ENCODE measurements around the gene RASAL1. TPM values are rescaled to one million over a fixed set of nuclear protein-coding genes. Genes with fewer than 3 reads are reported as not detected.

Gene RASAL1
- total and polyA plus RNA-seq, 3 experiments from 2014 or later = 0.45 to 0.72 (median 0.51) TPM

DNA sequence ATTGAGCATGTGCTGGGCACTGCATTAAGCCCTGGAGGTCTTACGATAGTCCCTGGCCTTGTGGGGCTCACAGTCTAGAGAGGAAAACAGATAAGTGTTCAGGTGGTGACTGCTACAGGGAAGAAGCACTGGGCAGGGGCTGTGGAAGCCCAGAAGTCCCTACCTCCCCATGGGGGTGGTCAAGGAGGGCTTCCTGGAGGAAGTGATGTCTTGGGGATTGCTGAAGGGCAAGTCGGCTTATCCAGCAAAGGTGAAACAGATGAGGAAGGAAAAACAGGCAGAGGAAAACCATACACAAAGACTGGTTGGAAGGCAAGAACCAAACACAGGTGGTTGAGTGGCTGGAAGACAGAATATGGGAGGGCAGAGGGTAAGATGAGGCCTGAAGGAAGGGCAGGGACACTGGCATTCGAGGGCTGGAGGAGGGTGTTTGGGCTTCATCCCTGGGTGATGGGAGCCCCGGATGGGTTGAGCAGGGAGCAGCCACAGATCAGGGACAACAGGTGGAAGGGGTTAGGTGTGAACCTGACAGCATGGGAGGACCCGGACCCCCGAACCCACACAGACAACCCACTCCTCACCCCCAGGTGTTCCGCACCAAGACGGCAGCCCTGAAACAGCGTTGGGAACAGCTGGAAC lies 16.8 kb upstream of the RASAL1 start:
- Histone ChIP-seq H3K4me3 (ENCODE audit: low read length) (peak overlapping the region; percentile 56), H3K36me3 (ENCODE audit: insufficient read depth, low read length) (no peaks in the 10 kb centered on the region), H3K27me3 (ENCODE audit: insufficient read depth, low read length, poor library complexity, severe bottlenecking) (peaks cover 5% of the 10 kb centered on the region), H3K27ac (ENCODE audit: low read depth, low read length) (no peak overlapping the region), H3K4me1 (ENCODE audit: insufficient read depth, low read length) (peaks cover 22% of the 10 kb centered on the region), H3K9me3 (ENCODE audit: low read length) (no peaks in the 10 kb centered on the region)
- Mint-ChIP-seq H3K4me1 (peaks cover 16 to 34% (median 26%) of the 10 kb centered on the region in 3 donors), H3K27me3 (peaks cover 17 to 22% of the 10 kb centered on the region in 2 donors), H3K36me3 (peaks cover 0 to 3% (median 3%) of the 10 kb centered on the region in 3 donors), H3K9me3 (peaks cover 0 to 2% (median 0%) of the 10 kb centered on the region in 5 donors), H3K4me3 (peak overlapping the region; percentile 76 to 89 (median 80)), H3K27ac (peak overlapping the region in 4 of 8 donors; percentile 1 to 81 (median 76))
- no peak for DNase-seq
- ChIA-PET CTCF (interaction anchor here (1.1 to 3.3 kb wide), 9 partner anchors 13 to 174 kb away, joined by 3 to 25 read pairs (median 4); partner anchors contain the start of gene RITA1), POLR2A (no interaction called here)

DNA sequence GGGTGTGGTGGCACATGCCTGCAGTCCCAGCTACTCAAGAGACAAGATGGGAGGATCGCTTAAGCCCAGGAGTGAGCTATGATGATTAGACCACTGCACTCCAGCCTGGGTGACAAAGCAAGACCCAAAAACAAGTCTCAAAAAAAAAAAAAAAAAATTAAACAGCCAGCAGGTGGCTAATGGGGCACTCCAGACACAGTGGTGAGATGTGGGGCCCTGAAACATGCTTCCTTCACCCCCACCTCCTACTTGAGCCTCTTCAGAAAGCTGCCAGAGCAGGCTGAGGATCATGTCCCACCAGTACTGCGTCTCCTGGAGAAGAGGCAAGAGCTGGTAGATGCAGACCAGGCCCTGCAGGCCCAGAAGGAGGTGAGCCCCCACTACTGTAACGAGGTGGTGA lies 16.1 kb upstream of the RASAL1 start:
- H3K36me3 Mint-ChIP-seq = no peaks in the 10 kb centered on the region
- H3K27ac ChIP-seq (ENCODE audit: low read depth, low read length) = no peak overlapping the region
- no peaks in the 10 kb centered on the region for H3K9me3 ChIP-seq (ENCODE audit: low read length)
- ChIA-PET POLR2A (no interaction called here), CTCF (interaction anchor here (1.9 to 2.3 kb wide), 2 partner anchors 48 to 103 kb away, joined by 4 to 18 read pairs; no protein-coding TSS in a partner anchor)
- no peak for DNase-seq
- peaks cover 17 to 23% of the 10 kb centered on the region in 2 donors for H3K27me3 Mint-ChIP-seq
- H3K36me3 ChIP-seq (ENCODE audit: insufficient read depth, low read length) = no peaks in the 10 kb centered on the region
- peaks cover 15 to 32% (median 20%) of the 10 kb centered on the region in 3 donors for H3K4me1 Mint-ChIP-seq
- no peak overlapping the region for H3K4me3 ChIP-seq (ENCODE audit: low read length)
- H3K27me3 ChIP-seq (ENCODE audit: insufficient read depth, low read length, poor library complexity, severe bottlenecking) = peaks cover 5% of the 10 kb centered on the region
- peaks cover 22% of the 10 kb centered on the region for H3K4me1 ChIP-seq (ENCODE audit: insufficient read depth, low read length)
- peaks cover 0 to 6% (median 0%) of the 10 kb centered on the region in 5 donors for H3K9me3 Mint-ChIP-seq
- H3K27ac Mint-ChIP-seq = no peak overlapping the region
- peak overlapping the region in 5 of 7 donors; percentile 48 to 80 (median 77) for H3K4me3 Mint-ChIP-seq

DNA sequence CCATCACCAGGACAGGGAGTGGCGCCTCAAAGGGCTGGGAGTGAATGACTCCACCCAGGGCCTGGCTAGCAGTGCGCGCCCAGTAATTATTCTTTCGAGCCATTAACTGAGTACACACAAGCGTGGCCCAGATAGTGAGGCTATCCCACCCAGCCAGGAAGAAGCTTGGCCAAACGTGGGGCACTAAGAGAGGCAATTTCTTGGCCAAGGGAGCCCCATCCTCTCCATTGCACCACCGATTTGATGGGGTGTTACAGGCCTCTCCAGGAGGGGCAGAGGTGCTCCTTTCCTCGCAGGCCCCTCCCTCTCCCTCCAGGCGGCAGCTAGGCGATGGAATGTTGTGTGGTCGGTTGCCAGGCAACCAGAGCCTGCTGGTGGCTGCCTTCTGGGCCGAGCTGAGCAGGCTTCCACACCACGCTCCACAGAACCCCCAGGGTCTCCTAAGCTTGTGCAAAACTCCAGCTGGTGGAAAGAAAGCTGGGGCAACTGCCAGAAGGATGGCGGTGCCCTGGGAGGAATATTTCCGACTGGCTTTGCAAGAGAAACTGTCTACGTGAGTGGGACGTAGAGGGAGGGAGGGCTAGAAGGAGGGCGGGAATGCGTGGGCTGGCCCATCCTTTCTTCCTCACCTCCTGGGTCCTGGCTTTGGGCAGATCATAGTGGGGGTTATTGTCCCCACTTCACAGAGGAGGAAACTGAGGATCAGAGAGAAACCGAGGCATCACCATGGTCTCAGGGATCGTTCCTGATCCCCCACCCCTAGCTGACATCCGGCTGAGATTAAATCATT lies 14.0 kb upstream of the RASAL1 start, which contains the start of gene CFAP73:
Gene CFAP73 (plus strand): TSS at position 364 of the 790 bp plus-strand sequence. CDS start 134 bp downstream, at position 498.
- DNase-seq = peak in 1 of 5 donors; percentile 14
- Mint-ChIP-seq H3K27me3 (peaks cover 13 to 17% of the 10 kb centered on the region in 2 donors), H3K36me3 (no peaks in the 10 kb centered on the region), H3K4me1 (peaks cover 15 to 20% (median 19%) of the 10 kb centered on the region in 3 donors), H3K27ac (peak within 1 kb of the TSS in 1 of 8 donors; percentile 22), H3K4me3 (peak within 1 kb of the TSS in 1 of 7 donors; percentile 48), H3K9me3 (peaks cover 0 to 6% (median 0%) of the 10 kb centered on the region in 5 donors)
- CTCF ChIA-PET = interaction anchor here (1.2 to 1.7 kb wide), 3 partner anchors 25 to 117 kb away, joined by 3 to 7 read pairs (median 4); no protein-coding TSS in a partner anchor
- POLR2A ChIA-PET = no interaction called here
- Histone ChIP-seq H3K36me3 (ENCODE audit: insufficient read depth, low read length) (no peaks in the 10 kb centered on the region), H3K9me3 (ENCODE audit: low read length) (no peaks in the 10 kb centered on the region), H3K27ac (ENCODE audit: low read depth, low read length) (no peak within 1 kb of the TSS), H3K27me3 (ENCODE audit: insufficient read depth, low read length, poor library complexity, severe bottlenecking) (peaks cover 5% of the 10 kb centered on the region), H3K4me3 (ENCODE audit: low read length) (no peak within 1 kb of the TSS), H3K4me1 (ENCODE audit: insufficient read depth, low read length) (peaks cover 17% of the 10 kb centered on the region)

DNA sequence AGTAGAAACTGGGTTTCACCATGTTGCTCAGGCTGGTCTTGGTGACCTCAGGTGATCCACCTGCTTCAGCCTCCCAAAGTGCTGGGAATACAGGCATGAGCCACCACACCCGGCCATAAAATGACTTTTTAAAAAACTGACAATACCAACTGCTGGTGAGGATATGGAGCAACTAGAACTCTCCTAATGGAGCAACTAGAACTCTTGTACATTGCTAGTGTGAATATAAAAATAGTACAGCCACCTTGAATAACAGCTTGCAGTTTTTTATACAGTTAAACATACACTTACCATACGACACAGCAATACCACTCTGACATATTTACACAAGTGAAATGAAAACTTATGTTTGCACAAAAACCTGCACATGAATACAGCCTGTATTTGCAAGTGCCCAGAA lies 11.4 kb upstream of the RASAL1 start:
- Mint-ChIP-seq H3K4me3 (no peak overlapping the region), H3K27ac (no peak overlapping the region), H3K4me1 (peaks cover under 1 to 2% (median under 1%) of the 10 kb centered on the region in 3 donors), H3K27me3 (peaks cover 2 to 12% of the 10 kb centered on the region in 2 donors), H3K36me3 (no peaks in the 10 kb centered on the region), H3K9me3 (peaks cover 0 to 6% (median 0%) of the 10 kb centered on the region in 5 donors)
- Histone ChIP-seq H3K27ac (ENCODE audit: low read depth, low read length) (no peak overlapping the region), H3K9me3 (ENCODE audit: low read length) (no peaks in the 10 kb centered on the region), H3K4me1 (ENCODE audit: insufficient read depth, low read length) (no peaks in the 10 kb centered on the region), H3K4me3 (ENCODE audit: low read length) (no peak overlapping the region), H3K27me3 (ENCODE audit: insufficient read depth, low read length, poor library complexity, severe bottlenecking) (no peaks in the 10 kb centered on the region), H3K36me3 (ENCODE audit: insufficient read depth, low read length) (no peaks in the 10 kb centered on the region)
- POLR2A ChIA-PET = no interaction called here
- DNase-seq = no peak
- CTCF ChIA-PET = no interaction called here

DNA sequence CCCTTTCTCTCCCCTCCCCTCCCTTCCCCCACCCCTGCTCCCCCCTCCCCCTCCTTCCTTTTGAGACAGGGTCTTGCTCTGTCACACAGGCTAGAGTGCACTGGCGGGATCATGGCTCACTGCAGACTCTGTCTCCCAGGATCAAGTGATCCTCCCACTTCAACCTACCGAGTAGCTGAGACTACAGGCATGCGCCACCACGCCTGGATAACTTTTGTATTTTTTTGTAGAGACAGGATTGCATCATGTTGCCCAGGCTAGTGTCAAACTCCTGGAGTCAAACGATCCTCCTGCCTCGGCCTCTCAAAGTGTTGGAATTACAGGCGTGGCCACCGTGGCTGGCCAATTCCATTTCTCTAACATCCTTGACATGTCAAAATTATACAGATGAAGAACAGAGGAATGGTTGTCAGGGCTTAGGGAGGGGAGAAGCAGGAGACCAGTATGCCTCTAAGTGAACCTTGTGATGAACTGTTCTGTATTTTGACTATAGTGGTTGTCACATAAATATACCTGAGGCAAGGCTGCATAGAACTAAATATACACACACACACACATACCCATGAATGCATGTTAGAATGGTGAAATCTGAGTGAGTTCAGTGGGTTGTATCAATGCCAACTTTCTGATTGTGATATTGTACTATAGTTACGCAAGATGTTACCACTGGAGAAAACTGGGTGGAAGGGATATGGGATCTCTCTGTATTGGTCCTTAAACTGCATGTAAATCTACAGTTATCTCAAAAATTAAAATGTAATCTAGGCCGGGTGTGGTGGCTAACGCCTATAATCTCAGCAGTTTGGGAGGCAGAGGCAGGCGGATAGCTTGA lies 10.4 kb upstream of the RASAL1 start:
- Histone ChIP-seq H3K4me3 (ENCODE audit: low read length) (no peak overlapping the region), H3K27me3 (ENCODE audit: insufficient read depth, low read length, poor library complexity, severe bottlenecking) (no peaks in the 10 kb centered on the region), H3K4me1 (ENCODE audit: insufficient read depth, low read length) (no peaks in the 10 kb centered on the region), H3K36me3 (ENCODE audit: insufficient read depth, low read length) (no peaks in the 10 kb centered on the region), H3K9me3 (ENCODE audit: low read length) (no peaks in the 10 kb centered on the region), H3K27ac (ENCODE audit: low read depth, low read length) (no peak overlapping the region)
- POLR2A ChIA-PET = no interaction called here
- no peak overlapping the region for H3K27ac Mint-ChIP-seq
- H3K4me1 Mint-ChIP-seq = no peaks in the 10 kb centered on the region
- H3K4me3 Mint-ChIP-seq = no peak overlapping the region
- no peak for DNase-seq
- H3K27me3 Mint-ChIP-seq = peaks cover 2 to 10% of the 10 kb centered on the region in 2 donors
- CTCF ChIA-PET = no interaction called here
- H3K36me3 Mint-ChIP-seq = no peaks in the 10 kb centered on the region
- H3K9me3 Mint-ChIP-seq = peaks cover 0 to 6% (median 0%) of the 10 kb centered on the region in 5 donors

DNA sequence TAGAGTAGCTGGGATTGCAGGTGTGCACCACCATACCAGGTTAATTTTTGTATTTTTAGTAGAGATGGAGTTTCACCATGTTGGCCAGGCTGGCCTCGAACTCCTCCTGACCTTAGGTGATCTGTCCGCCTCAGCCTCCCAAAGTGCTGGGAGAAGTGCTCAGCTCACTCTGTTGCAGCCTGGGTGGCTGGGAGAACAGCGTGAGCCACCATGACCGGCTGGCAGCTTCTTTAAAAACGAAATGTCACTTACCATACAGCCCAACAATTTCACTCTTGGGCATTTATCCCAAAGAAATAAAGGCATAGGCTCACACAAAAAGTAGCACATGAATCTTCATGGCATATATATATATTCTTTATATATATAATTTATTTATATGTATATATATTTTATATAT lies 9.2 kb upstream of the RASAL1 start:
- no peaks in the 10 kb centered on the region for H3K9me3 ChIP-seq (ENCODE audit: low read length)
- peaks cover 2 to 4% of the 10 kb centered on the region in 2 donors for H3K27me3 Mint-ChIP-seq
- H3K27ac Mint-ChIP-seq = no peak overlapping the region
- H3K4me1 Mint-ChIP-seq = no peaks in the 10 kb centered on the region
- H3K27ac ChIP-seq (ENCODE audit: low read depth, low read length) = no peak overlapping the region
- ChIA-PET POLR2A (no interaction called here), CTCF (no interaction called here)
- H3K36me3 ChIP-seq (ENCODE audit: insufficient read depth, low read length) = no peaks in the 10 kb centered on the region
- peaks cover 0 to 6% (median 0%) of the 10 kb centered on the region in 5 donors for H3K9me3 Mint-ChIP-seq
- no peak overlapping the region for H3K4me3 Mint-ChIP-seq
- DNase-seq = no peak
- H3K36me3 Mint-ChIP-seq = no peaks in the 10 kb centered on the region
- H3K4me3 ChIP-seq (ENCODE audit: low read length) = no peak overlapping the region
- H3K27me3 ChIP-seq (ENCODE audit: insufficient read depth, low read length, poor library complexity, severe bottlenecking) = no peaks in the 10 kb centered on the region
- H3K4me1 ChIP-seq (ENCODE audit: insufficient read depth, low read length) = no peaks in the 10 kb centered on the region

DNA sequence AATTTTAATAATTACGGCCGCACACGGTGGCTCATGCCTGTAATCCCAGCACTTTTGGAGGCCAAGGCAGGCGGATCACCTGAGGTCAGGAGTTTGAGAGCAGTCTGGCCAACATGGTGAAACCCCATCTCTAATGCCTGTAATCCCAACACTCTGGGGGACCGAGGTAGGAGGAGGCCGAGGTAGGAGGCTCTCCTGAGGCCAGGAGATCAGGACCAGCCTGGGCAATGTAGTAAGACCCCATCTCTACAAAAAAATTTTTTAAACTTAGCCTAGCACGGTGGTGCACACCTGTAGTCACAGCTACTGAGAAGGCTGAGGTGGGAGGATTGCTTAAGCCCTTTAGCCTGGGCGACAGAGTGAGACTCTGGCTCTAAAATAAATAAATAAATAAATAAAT lies 8.4 kb upstream of the RASAL1 start:
- no peak overlapping the region for H3K27ac Mint-ChIP-seq
- Histone ChIP-seq H3K36me3 (ENCODE audit: insufficient read depth, low read length) (no peaks in the 10 kb centered on the region), H3K27ac (ENCODE audit: low read depth, low read length) (no peak overlapping the region), H3K9me3 (ENCODE audit: low read length) (no peaks in the 10 kb centered on the region), H3K4me3 (ENCODE audit: low read length) (no peak overlapping the region), H3K4me1 (ENCODE audit: insufficient read depth, low read length) (no peaks in the 10 kb centered on the region), H3K27me3 (ENCODE audit: insufficient read depth, low read length, poor library complexity, severe bottlenecking) (no peaks in the 10 kb centered on the region)
- H3K27me3 Mint-ChIP-seq = peaks cover 4 to 5% of the 10 kb centered on the region in 2 donors
- DNase-seq = no peak
- no peaks in the 10 kb centered on the region for H3K36me3 Mint-ChIP-seq
- CTCF ChIA-PET = no interaction called here
- peaks cover 0 to 6% (median 0%) of the 10 kb centered on the region in 5 donors for H3K9me3 Mint-ChIP-seq
- H3K4me3 Mint-ChIP-seq = no peak overlapping the region
- no peaks in the 10 kb centered on the region for H3K4me1 Mint-ChIP-seq
- POLR2A ChIA-PET = no interaction called here

Data from CD8-positive, alpha-beta memory T cell (primary cell).